ENCODE data around the gene RNF150. TPM values are rescaled to one million over a fixed set of nuclear protein-coding genes. Genes with fewer than 3 reads are reported as not detected.
"Not testable (repeated sequence)": the region's sequence is repeated elsewhere in the genome, so short reads cannot be mapped to it uniquely, and the experiment has no call there.

The RNF150 gene
- total RNA-seq, 1 experiment from 2014 or later, result 2.7 TPM

GRCh38 chr4:140812916-140813315 lies 320.4 kb downstream of the RNF150 start:
- H3K9me3 ChIP-seq (ENCODE audit: low read depth, low read length, poor library complexity, severe bottlenecking), result no peaks in the 10 kb centered on the region
- no peaks in the 10 kb centered on the region for H3K27me3 ChIP-seq (replicated peaks; ENCODE audit: insufficient read depth, low read depth, low read length, poor library complexity)
- no peak overlapping the region for H3K27ac ChIP-seq (ENCODE audit: low read depth, low read length, poor library complexity, severe bottlenecking)
- no peak for TF ChIP-seq EZH2 (IDR thresholded peaks at IDR 0.05; ENCODE audit: borderline replicate concordance, low read depth, low read length, poor library complexity, severe bottlenecking)
- TF ChIP-seq CTCF (conservative IDR thresholded peaks at IDR 0.05; ENCODE audit: low read depth, low read length), result no peak
- intact Hi-C loops (cut with micrococcal nuclease; ENCODE audit: unreplicated experiment), result no loop called here
- no peak overlapping the region for H3K4me3 ChIP-seq (ENCODE audit: low read depth, low read length, poor library complexity, severe bottlenecking)
- ChIA-PET POLR2A (ENCODE audit: low non-redundant PET) (interaction anchor here (0.6 kb wide), 1 partner anchor 42 kb away, joined by 6 read pairs; no protein-coding TSS in a partner anchor), CTCF (no interaction called here)
- BruUV-seq (replicated peaks), result no TSS peak
- no peaks in the 10 kb centered on the region for H3K4me1 ChIP-seq (ENCODE audit: insufficient read depth, low read length, poor library complexity, severe bottlenecking)
- no peak for DNase-seq (ENCODE audit: low spot score)
- no peaks in the 10 kb centered on the region for H3K36me3 ChIP-seq (ENCODE audit: insufficient read depth, low read length, poor library complexity, severe bottlenecking)

GRCh38 chr4:140811429-140811828 lies 321.8 kb downstream of the RNF150 start:
- Histone ChIP-seq H3K27ac (ENCODE audit: low read depth, low read length, poor library complexity, severe bottlenecking) (no peak overlapping the region), H3K4me1 (ENCODE audit: insufficient read depth, low read length, poor library complexity, severe bottlenecking) (no peaks in the 10 kb centered on the region), H3K27me3 (replicated peaks; ENCODE audit: insufficient read depth, low read depth, low read length, poor library complexity) (no peaks in the 10 kb centered on the region), H3K9me3 (ENCODE audit: low read depth, low read length, poor library complexity, severe bottlenecking) (no peaks in the 10 kb centered on the region), H3K36me3 (ENCODE audit: insufficient read depth, low read length, poor library complexity, severe bottlenecking) (no peaks in the 10 kb centered on the region), H3K4me3 (ENCODE audit: low read depth, low read length, poor library complexity, severe bottlenecking) (no peak overlapping the region)
- intact Hi-C loops (cut with micrococcal nuclease; ENCODE audit: unreplicated experiment), result no loop called here
- ChIA-PET CTCF (no interaction called here), POLR2A (ENCODE audit: low non-redundant PET) (no interaction called here)
- TF ChIP-seq CTCF (conservative IDR thresholded peaks at IDR 0.05; ENCODE audit: low read depth, low read length) (no peak), EZH2 (IDR thresholded peaks at IDR 0.05; ENCODE audit: borderline replicate concordance, low read depth, low read length, poor library complexity, severe bottlenecking) (no peak)
- no peak for DNase-seq (ENCODE audit: low spot score)
- BruUV-seq (replicated peaks), result no TSS peak

GRCh38 chr4:140810591-140811169 lies 322.6 kb downstream of the RNF150 start:
- H3K9me3 ChIP-seq (ENCODE audit: low read depth, low read length, poor library complexity, severe bottlenecking); CTCF ChIA-PET; H3K27me3 ChIP-seq (replicated peaks; ENCODE audit: insufficient read depth, low read depth, low read length, poor library complexity); DNase-seq (ENCODE audit: low spot score); POLR2A ChIA-PET (ENCODE audit: low non-redundant PET); intact Hi-C loops (cut with micrococcal nuclease; ENCODE audit: unreplicated experiment); BruUV-seq (replicated peaks); H3K36me3 ChIP-seq (ENCODE audit: insufficient read depth, low read length, poor library complexity, severe bottlenecking); H3K4me1 ChIP-seq (ENCODE audit: insufficient read depth, low read length, poor library complexity, severe bottlenecking); H3K4me3 ChIP-seq (ENCODE audit: low read depth, low read length, poor library complexity, severe bottlenecking); H3K27ac ChIP-seq (ENCODE audit: low read depth, low read length, poor library complexity, severe bottlenecking): not testable (repeated sequence)

Other genes starting within 250 kb of the RNF150 start
- gene ZNF330, start 87.4 kb upstream of the RNF150 start, total RNA-seq (2021), result 43.1 and 44.7 TPM in 2 replicates

Data from A673 (cell line).